ENCODE data around the gene GDPD5. TPM values are rescaled to one million over a fixed set of nuclear protein-coding genes. Genes with fewer than 3 reads are reported as not detected.

The GDPD5 gene
- total RNA-seq, 4 donors from 2014 or later: 9.6 to 52.9 (median 28.2) TPM

DNA sequence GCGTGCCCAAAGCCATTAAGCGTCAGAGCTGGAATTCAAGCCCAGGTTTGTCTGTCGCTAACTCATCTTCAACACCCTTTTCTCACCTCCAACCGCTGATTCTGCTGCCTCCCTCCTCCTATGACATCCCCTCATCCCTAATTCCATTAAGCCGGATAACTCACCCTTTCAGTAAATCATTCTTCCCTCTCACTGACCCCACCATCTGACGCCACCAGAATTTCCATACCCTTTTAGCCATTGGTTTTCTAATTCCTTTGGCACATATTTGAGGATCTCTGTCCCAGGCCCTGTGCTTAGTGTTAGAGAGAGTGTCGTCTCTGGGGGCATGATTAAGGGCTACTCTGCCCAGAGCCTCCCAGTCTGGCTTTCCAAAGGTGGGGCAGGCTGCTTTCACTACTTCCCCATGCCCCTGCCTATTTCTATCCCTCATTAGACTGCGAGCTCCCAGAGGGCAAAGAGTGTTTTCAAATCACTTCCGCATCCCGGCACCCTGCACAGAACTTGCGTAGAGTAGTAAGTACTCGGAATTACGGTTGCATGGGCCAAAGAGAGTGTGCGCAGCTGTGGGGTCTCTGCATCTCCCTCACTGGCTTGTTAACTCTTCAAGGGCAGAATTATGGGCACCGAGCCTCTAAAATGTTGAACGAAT is 96.6 kb downstream of the GDPD5 start:
- TF ChIP-seq, protein P1, sequence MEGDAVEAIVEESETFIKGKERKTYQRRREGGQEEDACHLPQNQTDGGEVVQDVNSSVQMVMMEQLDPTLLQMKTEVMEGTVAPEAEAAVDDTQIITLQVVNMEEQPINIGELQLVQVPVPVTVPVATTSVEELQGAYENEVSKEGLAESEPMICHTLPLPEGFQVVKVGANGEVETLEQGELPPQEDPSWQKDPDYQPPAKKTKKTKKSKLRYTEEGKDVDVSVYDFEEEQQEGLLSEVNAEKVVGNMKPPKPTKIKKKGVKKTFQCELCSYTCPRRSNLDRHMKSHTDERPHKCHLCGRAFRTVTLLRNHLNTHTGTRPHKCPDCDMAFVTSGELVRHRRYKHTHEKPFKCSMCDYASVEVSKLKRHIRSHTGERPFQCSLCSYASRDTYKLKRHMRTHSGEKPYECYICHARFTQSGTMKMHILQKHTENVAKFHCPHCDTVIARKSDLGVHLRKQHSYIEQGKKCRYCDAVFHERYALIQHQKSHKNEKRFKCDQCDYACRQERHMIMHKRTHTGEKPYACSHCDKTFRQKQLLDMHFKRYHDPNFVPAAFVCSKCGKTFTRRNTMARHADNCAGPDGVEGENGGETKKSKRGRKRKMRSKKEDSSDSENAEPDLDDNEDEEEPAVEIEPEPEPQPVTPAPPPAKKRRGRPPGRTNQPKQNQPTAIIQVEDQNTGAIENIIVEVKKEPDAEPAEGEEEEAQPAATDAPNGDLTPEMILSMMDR (IDR thresholded peaks at IDR 0.05): no peak
- no peak for TF ChIP-seq POLR2A (IDR thresholded peaks at IDR 0.05)
- Histone ChIP-seq H3K27me3 (peaks cover 0 to 11% of the 10 kb centered on the region in 2 donors), H3K27ac (no peak overlapping the region), H3K36me3 (no peaks in the 10 kb centered on the region), H3K4me1 (peaks cover 0 to 12% of the 10 kb centered on the region in 2 donors), H3K4me3 (no peak overlapping the region), H3K9me3 (no peaks in the 10 kb centered on the region)
- no peak for DNase-seq
- intact Hi-C loops (cut with DNase I; ENCODE audit: low total_unique reads): no loop called here

DNA sequence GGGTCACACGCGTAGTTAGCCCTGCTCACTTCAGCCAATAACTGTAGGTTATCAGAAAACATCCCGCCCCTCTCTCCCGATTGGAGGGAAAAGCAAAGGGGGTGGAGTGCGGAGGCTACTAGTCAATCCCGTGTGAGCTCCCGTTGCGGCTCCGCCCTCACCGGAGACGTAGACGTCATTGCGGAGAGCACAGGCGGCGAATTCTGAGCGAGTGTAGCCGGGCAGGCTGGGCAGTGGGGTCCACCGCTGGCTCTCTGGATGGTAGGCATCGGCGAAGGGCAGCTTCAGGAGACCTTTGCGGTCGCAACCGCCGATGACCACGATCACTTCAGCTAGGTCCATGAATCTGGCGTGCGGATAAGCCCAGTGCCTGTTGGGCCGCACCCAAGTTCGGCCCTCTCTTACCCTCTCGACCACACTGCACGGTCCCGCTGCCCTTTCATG is 97.4 kb downstream of the GDPD5 start:
- peaks cover 0 to 12% of the 10 kb centered on the region in 2 donors for H3K4me1 ChIP-seq
- H3K27me3 ChIP-seq: peaks cover 0 to 11% of the 10 kb centered on the region in 2 donors
- peak; percentile 84 to 85 for DNase-seq
- H3K9me3 ChIP-seq: no peaks in the 10 kb centered on the region
- no peaks in the 10 kb centered on the region for H3K36me3 ChIP-seq
- intact Hi-C loops (cut with DNase I; ENCODE audit: low total_unique reads): no loop called here
- no peak overlapping the region for H3K27ac ChIP-seq
- peak overlapping the region in 1 of 2 donors; percentile 27 for H3K4me3 ChIP-seq
- peak; percentile 38 to 48 for TF ChIP-seq POLR2A (IDR thresholded peaks at IDR 0.05)
- TF ChIP-seq, protein P1 (IDR thresholded peaks at IDR 0.05): no peak

DNA sequence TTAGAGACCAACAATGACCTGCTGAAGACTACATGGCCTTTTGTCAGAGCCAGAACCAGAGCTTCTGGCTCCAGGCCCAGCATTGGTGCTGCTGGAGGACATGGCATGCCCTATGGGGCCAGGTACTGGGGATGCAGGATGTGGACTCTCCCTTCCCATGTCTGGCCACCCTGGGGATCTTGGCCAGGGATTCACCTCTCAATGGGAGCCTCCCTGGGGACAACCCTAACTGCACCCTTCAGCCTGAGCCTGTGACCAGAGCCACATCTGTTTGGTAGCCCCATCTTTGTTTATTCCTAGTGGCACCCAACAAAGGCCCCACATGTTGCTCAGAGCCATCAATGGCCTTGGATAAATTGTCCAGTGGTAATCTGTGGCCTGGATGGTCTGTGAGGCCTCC is 98.6 kb downstream of the GDPD5 start:
- intact Hi-C loops (cut with DNase I; ENCODE audit: low total_unique reads): no loop called here
- Histone ChIP-seq H3K4me3 (no peak overlapping the region), H3K27ac (no peak overlapping the region), H3K27me3 (peaks cover 0 to 11% of the 10 kb centered on the region in 2 donors), H3K36me3 (no peaks in the 10 kb centered on the region), H3K9me3 (no peaks in the 10 kb centered on the region), H3K4me1 (peaks cover 0 to 12% of the 10 kb centered on the region in 2 donors)
- no peak for DNase-seq
- TF ChIP-seq POLR2A (IDR thresholded peaks at IDR 0.05): no peak
- TF ChIP-seq, protein P1 (IDR thresholded peaks at IDR 0.05): no peak

DNA sequence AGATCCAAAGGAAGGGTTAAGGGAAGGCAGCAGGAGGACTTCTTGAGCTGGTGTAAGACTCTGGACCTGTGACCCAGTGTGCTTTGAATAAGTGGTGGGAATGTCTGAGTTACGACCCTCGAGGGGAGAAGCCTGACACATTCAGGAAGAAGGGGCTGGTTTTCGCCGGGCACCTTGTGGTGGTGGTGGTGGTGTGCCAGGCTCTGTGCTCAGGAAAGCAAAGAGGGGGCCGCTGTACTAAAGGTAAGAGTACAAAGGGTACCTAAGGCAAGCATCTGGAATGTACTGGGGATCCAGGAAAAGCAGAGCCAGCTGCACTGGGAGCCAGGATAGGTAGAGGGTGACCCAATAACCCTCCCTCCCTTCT is 99.0 kb downstream of the GDPD5 start:
- Histone ChIP-seq H3K27ac (no peak overlapping the region), H3K4me1 (peaks cover 0 to 12% of the 10 kb centered on the region in 2 donors), H3K9me3 (no peaks in the 10 kb centered on the region), H3K27me3 (peaks cover 0 to 11% of the 10 kb centered on the region in 2 donors), H3K36me3 (no peaks in the 10 kb centered on the region), H3K4me3 (no peak overlapping the region)
- intact Hi-C loops (cut with DNase I; ENCODE audit: low total_unique reads): no loop called here
- TF ChIP-seq, protein P1 (IDR thresholded peaks at IDR 0.05): no peak
- TF ChIP-seq POLR2A (IDR thresholded peaks at IDR 0.05): no peak
- DNase-seq: no peak

DNA sequence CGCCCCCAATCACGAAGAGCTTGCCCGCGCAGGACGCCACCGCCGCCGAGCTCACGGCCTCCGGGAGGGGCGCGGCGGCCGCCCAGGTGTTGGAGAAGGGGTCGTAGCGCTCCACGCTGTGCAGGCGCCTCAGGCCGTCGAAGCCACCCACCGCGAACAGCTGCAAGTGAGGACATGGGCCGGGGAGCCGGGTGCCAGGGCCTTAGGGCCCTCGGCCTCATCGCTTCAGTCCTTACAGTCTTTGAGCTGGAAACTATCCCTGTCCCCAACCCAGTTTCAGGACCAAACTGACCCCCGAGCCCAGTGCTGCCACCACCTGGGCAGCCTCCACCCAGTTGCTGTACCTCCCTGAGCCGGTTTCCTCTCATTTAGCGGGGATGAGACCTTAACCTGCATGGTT is 100.3 kb downstream of the GDPD5 start:
- peaks cover 0 to 11% of the 10 kb centered on the region in 2 donors for H3K27me3 ChIP-seq
- no peaks in the 10 kb centered on the region for H3K9me3 ChIP-seq
- H3K4me3 ChIP-seq: no peak overlapping the region
- no peaks in the 10 kb centered on the region for H3K36me3 ChIP-seq
- no peak overlapping the region for H3K27ac ChIP-seq
- H3K4me1 ChIP-seq: peaks cover 0 to 10% of the 10 kb centered on the region in 2 donors
- intact Hi-C loops (cut with DNase I; ENCODE audit: low total_unique reads): no loop called here
- no peak for TF ChIP-seq POLR2A (IDR thresholded peaks at IDR 0.05)
- TF ChIP-seq, protein P1 (IDR thresholded peaks at IDR 0.05): no peak
- DNase-seq: no peak

Data from uterus (tissue), 4 donors.